Dendritic cell treated with granulocyte-macrophage colony-stimulating factor and Interleukin-4, amounts not matched to agents 40 ng/mL and 50 ng/mL, for 4 days (primary cell): ENCODE data around the gene NRXN2.

ENCODE experiments used
- H3K27ac Mint-ChIP-seq: one replicate; pipeline ENCODE4 v1.8.0; 2022; ENCODE audit warnings: mild to moderate bottlenecking, mixed read lengths
- H3K27me3 Mint-ChIP-seq: one replicate; pipeline ENCODE4 v1.8.0; 2022; ENCODE audit warnings: mild to moderate bottlenecking, mixed read lengths
- H3K36me3 Mint-ChIP-seq: one replicate; pipeline ENCODE4 v1.8.0; 2022; ENCODE audit warnings: low read depth, mixed read lengths
- H3K4me1 Mint-ChIP-seq: one replicate; pipeline ENCODE4 v1.8.0; 2022; ENCODE audit warnings: low read depth, mixed read lengths
- H3K4me3 Mint-ChIP-seq: one replicate; pipeline ENCODE4 v1.8.0; 2022; ENCODE audit warnings: mild to moderate bottlenecking, moderate library complexity, mixed read lengths
- H3K9me3 Mint-ChIP-seq: one replicate; pipeline ENCODE4 v1.8.0; 2022; ENCODE audit warnings: mixed read lengths
- intact Hi-C: fragments of 100-400 bp; cut with micrococcal nuclease; formaldehyde crosslinking; loops from one replicate; pipeline ENCODE4 v1.15.0; 2022

The NRXN2 gene

DNA sequence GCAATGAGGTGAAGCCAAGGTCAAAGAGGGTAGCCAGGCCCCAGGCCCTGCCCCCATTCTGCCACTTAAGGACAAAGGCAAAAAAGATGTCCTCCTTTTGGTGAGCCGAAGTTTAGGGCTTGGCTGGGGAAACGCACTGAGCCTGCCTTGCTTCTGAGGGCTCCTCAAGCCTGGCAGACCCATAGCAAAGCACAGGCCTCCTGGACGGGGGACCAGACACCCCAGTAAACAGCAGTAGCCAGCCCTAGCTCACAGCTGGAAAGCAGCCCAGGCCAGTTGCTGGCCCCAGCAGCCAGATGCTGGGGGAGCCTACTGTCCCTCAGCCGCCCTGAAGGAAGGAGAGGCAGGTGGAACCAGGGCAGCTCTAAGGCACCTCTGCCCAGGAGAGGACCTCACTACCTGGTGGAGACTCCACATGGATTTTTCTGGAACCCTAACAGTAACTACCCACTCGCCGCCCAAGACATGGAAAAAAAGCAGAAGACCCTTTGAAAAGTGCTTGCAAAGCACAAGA lies 40.6 kb upstream of the NRXN2 start:
- Mint-ChIP-seq H3K4me3 (no peak overlapping the region), H3K9me3 (no peaks in the 10 kb centered on the region), H3K27me3 (no peaks in the 10 kb centered on the region), H3K4me1 (peaks cover 61% of the 10 kb centered on the region), H3K36me3 (peaks cover 94% of the 10 kb centered on the region), H3K27ac (peak overlapping the region; percentile 69)
- intact Hi-C loops, result no loop called here

DNA sequence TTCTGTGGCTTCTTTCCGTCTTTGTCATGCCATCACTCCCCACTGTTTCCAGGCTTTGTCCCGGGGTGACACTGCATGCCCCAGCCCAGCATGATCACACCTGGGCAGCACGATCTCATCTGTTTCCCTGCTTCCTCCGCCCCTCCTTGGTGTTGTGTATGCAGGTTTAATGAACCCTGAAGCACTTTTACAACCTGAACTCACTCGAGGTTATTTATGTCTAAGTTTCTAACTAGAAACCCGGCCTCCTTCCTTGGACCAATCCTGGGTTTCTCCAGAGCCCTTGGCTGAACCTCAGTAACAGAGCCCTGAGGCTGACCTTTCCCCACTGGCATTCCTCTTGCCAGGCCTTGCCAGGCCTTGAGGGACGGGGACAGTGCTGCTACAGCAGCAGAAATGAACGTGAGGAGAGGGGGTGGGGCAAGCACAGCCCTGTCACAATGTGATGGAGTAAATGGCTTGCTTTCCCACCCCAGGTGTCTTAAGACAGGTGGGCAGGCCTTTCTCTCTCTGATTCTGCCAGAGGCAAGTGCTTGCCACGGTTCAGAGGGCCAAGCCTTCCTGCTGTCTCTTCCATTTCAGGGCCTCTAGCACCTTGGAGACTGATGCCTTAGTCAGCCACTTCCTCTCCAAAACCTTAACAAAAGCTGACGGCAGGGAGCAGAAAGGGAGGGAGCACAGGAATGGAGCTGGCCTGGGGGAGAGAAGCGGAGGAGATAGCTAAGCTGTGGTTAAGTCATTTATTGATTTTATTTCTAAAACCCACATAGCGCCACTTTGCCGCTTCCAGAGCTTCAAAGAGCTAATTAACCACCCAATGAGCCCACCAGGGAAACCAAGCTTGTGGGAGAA lies 39.9 kb upstream of the NRXN2 start:
- Mint-ChIP-seq H3K27ac (peak overlapping the region; percentile 10), H3K9me3 (no peaks in the 10 kb centered on the region), H3K36me3 (peaks cover 91% of the 10 kb centered on the region), H3K4me1 (peaks cover 54% of the 10 kb centered on the region), H3K4me3 (no peak overlapping the region), H3K27me3 (no peaks in the 10 kb centered on the region)
- intact Hi-C loops, result no loop called here

- H3K36me3 Mint-ChIP-seq, result peaks cover 85% of the 10 kb centered on the region
- H3K27me3 Mint-ChIP-seq, result no peaks in the 10 kb centered on the region
- H3K4me1 Mint-ChIP-seq, result peaks cover 49% of the 10 kb centered on the region
- intact Hi-C loops, result no loop called here
- H3K27ac Mint-ChIP-seq, result peak overlapping the region; percentile 10
- no peak overlapping the region for H3K4me3 Mint-ChIP-seq
- H3K9me3 Mint-ChIP-seq, result no peaks in the 10 kb centered on the region
These were observed 39.3 kb upstream of the NRXN2 start for GRCh38 chr11:64762277-64762673.

DNA sequence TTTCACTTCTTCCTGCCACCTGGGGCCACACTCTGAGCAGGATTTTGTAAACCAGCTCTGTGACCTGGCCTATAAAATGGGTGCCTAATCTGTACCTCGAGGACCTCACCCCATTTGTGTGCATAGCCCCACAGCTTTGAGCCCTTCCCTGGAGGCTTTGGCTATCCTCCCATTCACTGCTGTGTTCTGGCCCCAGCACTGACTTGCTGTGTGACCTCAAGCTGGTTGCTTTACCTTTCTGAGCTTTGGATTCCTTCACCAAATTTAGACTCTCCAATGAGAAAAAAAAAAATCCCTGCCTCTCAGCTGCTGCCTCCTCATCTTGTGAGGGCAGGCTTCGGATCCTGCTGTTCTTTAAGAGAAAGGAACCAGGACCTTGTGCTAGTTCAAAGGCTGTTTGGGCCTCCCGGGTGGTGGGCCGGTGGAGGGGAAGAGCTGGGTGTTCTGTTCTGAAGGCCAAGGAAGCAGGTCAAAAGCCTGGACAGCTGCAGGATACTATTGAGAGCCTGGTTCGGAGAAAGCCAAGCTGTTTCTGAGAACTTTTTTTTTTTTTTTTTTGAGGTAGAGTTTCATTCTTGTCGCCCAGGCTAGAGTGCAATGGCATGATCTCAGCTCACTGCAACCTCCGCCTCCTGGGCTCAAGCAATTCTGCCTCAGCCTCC lies 37.9 kb upstream of the NRXN2 start:
- peaks cover 71% of the 10 kb centered on the region for H3K36me3 Mint-ChIP-seq
- peaks cover 39% of the 10 kb centered on the region for H3K4me1 Mint-ChIP-seq
- no peak overlapping the region for H3K4me3 Mint-ChIP-seq
- intact Hi-C loops, result no loop called here
- no peaks in the 10 kb centered on the region for H3K9me3 Mint-ChIP-seq
- H3K27me3 Mint-ChIP-seq, result no peaks in the 10 kb centered on the region
- no peak overlapping the region for H3K27ac Mint-ChIP-seq

GRCh38 chr11:64759722-64760719 lies 37.0 kb upstream of the NRXN2 start, which contains the start of gene PYGM:
Gene PYGM (minus strand): TSS chr11:64759974. CDS start chr11:64759898, 76 bp downstream.
- H3K4me1 Mint-ChIP-seq, result peaks cover 30% of the 10 kb centered on the region
- no peak within 1 kb of the TSS for H3K27ac Mint-ChIP-seq
- H3K36me3 Mint-ChIP-seq, result peaks cover 67% of the 10 kb centered on the region
- H3K4me3 Mint-ChIP-seq, result no peak within 1 kb of the TSS
- H3K27me3 Mint-ChIP-seq, result no peaks in the 10 kb centered on the region
- intact Hi-C loops, result no loop called here
- no peaks in the 10 kb centered on the region for H3K9me3 Mint-ChIP-seq

GRCh38 chr11:64759131-64759721 lies 36.2 kb upstream of the NRXN2 start:
- Mint-ChIP-seq H3K9me3 (no peaks in the 10 kb centered on the region), H3K4me1 (peaks cover 22% of the 10 kb centered on the region), H3K27me3 (no peaks in the 10 kb centered on the region), H3K4me3 (no peak overlapping the region), H3K36me3 (peaks cover 67% of the 10 kb centered on the region), H3K27ac (no peak overlapping the region)
- intact Hi-C loops, result no loop called here

GRCh38 chr11:64758330-64759079 lies 35.5 kb upstream of the NRXN2 start:
- intact Hi-C loops, result no loop called here
- Mint-ChIP-seq H3K27me3 (no peaks in the 10 kb centered on the region), H3K4me3 (no peak overlapping the region), H3K27ac (no peak overlapping the region), H3K4me1 (peaks cover 15% of the 10 kb centered on the region), H3K9me3 (no peaks in the 10 kb centered on the region), H3K36me3 (peaks cover 67% of the 10 kb centered on the region)

- intact Hi-C loops, result no loop called here
- no peaks in the 10 kb centered on the region for H3K9me3 Mint-ChIP-seq
- H3K4me3 Mint-ChIP-seq, result no peak overlapping the region
- H3K27ac Mint-ChIP-seq, result no peak overlapping the region
- H3K36me3 Mint-ChIP-seq, result peaks cover 67% of the 10 kb centered on the region
- no peaks in the 10 kb centered on the region for H3K27me3 Mint-ChIP-seq
- peaks cover 9% of the 10 kb centered on the region for H3K4me1 Mint-ChIP-seq
These were observed 34.7 kb upstream of the NRXN2 start for GRCh38 chr11:64757549-64758329.

- no peaks in the 10 kb centered on the region for H3K4me1 Mint-ChIP-seq
- H3K36me3 Mint-ChIP-seq, result peaks cover 67% of the 10 kb centered on the region
- no peaks in the 10 kb centered on the region for H3K27me3 Mint-ChIP-seq
- H3K4me3 Mint-ChIP-seq, result no peak overlapping the region
- intact Hi-C loops, result no loop called here
- no peak overlapping the region for H3K27ac Mint-ChIP-seq
- no peaks in the 10 kb centered on the region for H3K9me3 Mint-ChIP-seq
These were observed 32.8 kb upstream of the NRXN2 start for GRCh38 chr11:64755681-64756361.

DNA sequence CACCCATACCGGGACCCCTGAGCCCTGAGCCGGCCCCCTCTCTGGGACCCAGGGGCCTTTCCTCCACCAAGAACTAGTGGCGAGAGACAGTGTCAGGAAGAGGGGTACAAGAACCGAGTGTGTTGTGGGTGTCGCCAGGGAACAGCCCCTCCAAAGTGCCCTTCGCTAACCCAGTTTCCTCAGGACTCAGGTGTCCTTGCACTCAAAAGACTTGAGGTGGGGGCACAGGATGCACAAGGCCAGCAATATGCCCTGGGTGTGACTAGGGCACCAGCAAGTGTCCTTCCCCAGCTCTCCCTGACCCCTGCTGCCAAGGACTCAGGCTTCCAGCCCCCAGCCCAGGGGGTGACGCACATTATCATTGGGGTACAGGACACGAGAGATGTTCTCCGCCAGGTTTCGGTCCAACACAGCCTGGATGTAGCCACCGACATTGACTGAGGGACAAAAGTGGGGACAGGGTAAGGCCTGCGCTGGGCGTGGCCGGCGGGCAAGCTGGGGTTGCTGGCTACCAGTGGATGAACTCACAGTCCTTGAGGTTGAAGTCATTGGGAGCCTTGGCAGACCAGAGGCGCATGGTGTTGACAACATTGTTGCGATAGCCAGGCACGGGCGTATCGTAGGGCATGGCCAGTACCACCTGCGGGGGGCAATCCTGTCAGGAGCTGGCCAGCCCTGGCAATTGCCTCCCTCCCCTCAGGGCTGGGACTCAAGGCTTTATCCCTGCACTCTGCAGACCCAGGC lies 32.1 kb upstream of the NRXN2 start:
- peaks cover 69% of the 10 kb centered on the region for H3K36me3 Mint-ChIP-seq
- no peak overlapping the region for H3K4me3 Mint-ChIP-seq
- intact Hi-C loops, result no loop called here
- no peak overlapping the region for H3K27ac Mint-ChIP-seq
- no peaks in the 10 kb centered on the region for H3K9me3 Mint-ChIP-seq
- H3K27me3 Mint-ChIP-seq, result no peaks in the 10 kb centered on the region
- H3K4me1 Mint-ChIP-seq, result no peaks in the 10 kb centered on the region

DNA sequence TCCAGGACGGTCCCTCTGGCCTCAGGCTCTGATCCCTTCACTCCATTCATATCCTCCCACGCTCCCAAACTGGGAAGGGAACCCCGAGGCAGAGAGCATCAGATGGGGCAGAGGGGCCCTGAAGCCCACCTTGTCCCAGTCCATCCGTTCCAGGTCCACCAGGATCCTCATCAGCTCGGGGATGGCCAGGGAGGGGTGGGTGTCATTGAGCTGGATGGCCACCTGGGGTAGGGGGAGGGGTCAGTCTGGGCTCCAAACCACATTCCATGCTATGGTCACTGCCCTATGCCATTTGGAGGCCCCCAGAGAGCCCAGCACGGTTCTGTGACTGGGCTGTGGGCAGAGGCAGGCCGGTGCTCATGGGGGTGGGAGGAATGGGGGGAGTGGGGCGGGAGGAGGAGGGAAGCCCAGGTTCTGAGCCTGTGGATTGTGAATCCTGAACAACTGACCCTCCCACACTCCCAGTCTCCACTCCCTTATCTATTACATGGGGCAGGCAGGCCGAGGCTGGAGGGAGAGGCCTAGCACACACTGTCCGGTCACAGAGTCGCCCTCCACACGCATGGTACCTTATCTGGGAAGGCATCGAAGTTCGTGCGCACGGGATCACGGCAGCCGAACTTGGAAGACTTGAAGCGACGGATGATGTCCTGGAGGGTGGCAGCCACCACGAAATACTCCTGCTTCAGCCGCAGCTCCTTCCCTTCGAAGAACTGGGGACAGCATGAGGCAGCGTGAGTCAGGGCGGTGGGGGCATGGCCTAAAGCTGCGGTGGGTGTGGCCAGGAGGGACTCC lies 31.3 kb upstream of the NRXN2 start:
- Mint-ChIP-seq H3K4me1 (no peaks in the 10 kb centered on the region), H3K27ac (no peak overlapping the region), H3K9me3 (no peaks in the 10 kb centered on the region), H3K36me3 (peaks cover 65% of the 10 kb centered on the region), H3K27me3 (no peaks in the 10 kb centered on the region), H3K4me3 (no peak overlapping the region)
- intact Hi-C loops, result no loop called here
